ENCODE results near the gene CDKL1.
"Not testable (repeated sequence)": the region's sequence is repeated elsewhere in the genome, so short reads cannot be mapped to it uniquely, and the experiment has no call there.

Gene CDKL1

DNA sequence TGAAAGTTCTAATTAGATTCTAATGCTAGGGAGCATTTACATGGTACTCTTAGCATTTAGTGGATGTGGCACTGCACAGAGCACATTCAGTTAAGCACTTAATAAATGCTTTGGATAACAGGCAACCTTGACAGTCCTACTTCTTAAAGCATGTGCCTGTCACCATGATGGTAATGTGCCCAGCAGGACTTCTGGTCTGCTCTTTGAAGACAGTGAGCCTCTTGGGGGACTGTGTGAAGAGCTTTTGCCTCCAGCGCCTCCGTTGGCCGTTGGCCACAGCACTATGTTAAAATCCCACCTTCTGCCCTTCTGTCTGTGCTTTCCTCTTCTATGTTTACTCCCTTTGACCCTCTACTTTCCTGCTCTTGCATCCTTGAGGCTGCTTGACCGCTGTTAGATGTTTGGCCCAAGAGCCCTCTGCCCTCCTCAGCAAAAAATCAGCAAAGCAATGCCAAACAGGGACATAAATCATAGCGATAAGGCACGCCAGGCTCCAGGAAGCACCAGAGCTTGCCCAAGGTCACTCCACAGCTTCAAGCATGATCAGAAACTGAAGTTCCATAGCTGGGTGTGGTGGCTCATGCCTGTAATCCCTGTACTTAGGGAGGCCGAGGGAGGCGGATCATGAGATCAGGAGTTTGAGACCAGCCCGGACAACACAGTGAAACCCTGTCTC is 8.3 kb downstream of the CDKL1 start:
- no peak for DNase-seq (ENCODE audit: low spot score)

DNA sequence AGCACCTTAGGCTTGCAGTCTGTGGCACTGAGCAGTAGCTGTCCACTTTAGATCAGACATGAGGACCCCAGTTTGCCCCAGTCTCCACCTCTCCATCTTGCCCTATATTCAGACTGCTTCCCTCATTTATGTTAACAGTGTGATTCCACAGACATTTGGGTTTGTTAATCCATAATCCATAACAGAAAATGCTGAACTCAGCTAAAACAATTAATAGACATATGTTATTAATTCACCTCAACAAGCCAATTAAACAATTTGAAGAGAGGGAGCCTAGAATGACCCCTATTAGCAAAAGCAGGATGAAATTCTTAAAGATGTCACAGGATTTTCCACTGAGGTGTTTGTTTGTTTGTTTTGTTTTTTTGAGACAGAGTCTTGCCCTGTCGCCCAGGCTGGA is 9.1 kb downstream of the CDKL1 start:
- DNase-seq (ENCODE audit: low spot score): no peak

DNA sequence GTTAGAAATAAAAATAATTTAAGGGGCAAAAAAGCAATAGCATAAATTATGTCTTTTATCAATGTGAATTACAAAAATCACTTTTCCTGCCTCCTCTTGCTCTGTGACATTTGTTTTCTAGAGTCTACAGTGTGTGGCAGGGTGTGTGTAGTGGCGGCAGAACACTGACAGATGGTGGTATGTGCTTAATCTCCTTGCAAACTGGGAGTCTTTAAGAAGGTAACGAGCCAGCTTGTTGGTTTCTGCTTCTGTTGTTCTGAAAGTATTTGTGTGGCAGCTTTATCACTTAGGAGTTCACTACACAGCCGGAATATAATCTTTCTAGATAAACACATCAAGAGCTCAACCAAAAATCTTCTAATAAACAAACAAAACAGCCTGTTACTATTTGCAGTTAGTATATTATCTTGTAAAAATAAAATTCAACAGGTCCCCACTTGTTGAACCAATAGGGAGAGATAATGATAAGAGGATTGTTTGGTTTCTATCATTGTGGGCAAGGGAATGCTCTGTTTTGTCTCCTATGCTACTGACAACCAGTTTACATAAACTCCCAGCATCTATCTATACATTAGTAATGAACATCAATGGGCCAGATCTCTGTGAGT is 13.0 kb downstream of the CDKL1 start:
- DNase-seq (ENCODE audit: low spot score): no peak

DNA sequence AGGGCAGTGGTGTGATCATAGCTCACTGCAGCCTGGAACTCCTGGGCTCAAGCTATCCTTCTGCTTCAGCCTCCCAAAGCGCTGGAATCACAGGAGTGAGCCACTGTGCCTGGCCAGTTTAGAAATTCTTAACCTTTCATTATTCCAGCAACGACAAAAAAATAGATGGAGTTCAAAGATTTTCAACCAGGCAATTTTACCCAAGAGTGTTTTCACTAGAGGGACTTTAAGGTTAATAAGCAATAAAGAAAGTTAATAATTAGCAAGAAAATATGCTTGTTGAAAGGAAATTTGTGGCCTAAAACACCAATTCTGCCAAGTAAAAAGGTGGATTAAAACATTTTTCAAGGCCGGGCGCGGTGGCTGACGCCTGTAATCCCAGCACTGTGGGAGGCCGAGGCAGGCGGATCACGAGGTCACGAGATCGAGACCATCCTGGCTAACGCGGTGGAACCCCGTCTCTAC is 14.8 kb downstream of the CDKL1 start:
- no peak for DNase-seq (ENCODE audit: low spot score)

DNA sequence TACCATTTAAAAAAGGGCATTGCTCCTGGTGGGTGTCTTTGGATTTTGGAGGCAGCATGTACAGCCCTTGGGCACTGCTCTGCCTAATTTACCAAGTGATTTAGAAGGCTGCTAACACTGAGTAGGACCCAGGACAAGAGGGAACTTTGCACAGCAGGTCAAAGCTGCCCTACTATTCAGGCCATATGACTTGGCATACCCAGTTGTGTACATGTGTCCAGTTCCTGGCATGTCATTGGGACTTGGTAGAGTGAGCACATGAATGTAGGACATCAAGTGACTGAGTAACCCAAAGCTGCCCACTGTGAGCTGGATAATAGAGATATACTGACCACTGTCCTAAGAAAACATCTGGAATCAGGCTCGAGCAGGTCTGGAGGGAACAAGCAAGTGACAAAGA is 15.7 kb downstream of the CDKL1 start:
- no peak for DNase-seq (ENCODE audit: low spot score)

DNA sequence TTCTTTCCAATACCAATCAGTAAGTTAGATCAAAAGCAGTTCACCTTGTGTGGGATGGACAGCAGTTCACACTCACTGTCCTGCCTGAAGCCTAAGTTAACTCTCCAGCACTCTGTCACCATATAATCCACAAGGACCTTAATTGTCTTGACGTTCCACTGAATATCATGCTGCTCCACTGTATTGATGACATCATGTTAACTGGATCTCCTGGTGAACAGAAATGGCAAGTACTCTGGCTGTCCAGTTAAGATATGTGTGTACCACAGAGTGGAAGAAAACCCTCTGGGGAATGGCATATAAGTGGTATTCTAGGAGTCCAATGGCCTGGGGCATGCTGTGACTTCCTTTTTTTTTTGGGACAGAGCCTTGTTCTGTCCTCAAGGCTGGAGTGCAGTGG is 16.2 kb downstream of the CDKL1 start:
- DNase-seq (ENCODE audit: low spot score): no peak

DNA sequence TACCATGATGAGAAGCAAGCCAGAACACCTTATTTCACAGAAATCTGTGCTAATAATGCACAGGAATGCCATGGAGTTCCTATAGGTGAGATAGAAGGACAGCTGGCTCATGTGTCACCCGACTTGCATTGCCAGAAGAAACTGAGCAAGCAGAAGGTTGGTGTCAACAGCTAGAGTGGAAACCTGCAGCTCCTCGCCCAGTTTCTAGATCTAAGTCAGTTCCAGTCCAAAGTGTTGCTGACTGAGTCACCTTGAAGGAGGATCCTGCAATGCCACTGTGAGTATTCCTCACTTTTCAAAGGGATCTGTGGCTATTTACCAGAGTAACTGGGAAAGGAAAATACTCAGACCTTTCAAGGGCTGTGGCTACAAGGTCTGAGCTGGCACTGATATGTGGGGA is 17.1 kb downstream of the CDKL1 start:
- no peak for DNase-seq (ENCODE audit: low spot score)

DNA sequence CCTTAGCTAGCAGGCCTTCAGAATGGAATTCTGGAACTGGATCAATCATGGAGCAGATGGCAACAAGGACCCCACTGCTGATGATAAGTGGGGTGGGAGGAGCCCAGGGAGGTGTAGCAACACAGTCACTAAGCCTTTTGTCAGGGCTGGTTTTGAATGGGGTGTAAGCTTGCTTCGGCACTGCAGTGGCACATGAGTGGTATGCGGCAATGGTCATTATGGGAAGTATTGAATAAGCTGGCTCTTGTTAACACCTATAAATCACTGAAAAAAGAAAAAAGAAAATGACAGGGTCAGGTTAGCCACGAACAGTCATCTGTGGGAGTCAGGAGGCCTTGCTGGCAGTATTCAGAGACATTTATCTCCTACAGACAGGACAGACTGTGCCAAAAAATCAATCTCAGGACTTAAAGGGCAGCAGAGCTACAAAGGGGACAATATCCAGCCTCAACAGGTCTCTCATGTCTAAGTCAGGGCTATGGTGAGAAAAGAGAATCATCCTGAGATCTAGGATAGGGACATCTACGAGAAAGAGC is 19.1 kb downstream of the CDKL1 start:
- no peak for DNase-seq (ENCODE audit: low spot score)

DNA sequence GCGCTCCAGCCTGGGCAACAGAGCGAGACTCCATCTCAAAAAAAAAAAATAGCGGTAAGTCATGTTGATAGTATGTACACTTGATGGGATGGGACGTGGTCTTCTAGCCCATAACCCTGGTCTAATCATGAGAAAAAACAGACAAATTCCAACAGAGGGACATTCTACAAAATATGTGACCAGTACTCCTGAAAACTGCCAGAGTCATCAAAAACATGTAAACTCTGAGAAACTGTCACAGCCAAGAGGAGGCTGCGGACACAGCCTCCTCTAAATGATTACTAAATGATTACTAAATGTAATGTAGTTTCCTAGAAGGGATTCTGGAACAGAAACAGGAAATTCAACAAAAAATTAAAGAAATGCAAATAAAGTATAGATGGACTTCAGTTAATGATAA is 20.9 kb downstream of the CDKL1 start:
- no peak for DNase-seq (ENCODE audit: low spot score)

DNA sequence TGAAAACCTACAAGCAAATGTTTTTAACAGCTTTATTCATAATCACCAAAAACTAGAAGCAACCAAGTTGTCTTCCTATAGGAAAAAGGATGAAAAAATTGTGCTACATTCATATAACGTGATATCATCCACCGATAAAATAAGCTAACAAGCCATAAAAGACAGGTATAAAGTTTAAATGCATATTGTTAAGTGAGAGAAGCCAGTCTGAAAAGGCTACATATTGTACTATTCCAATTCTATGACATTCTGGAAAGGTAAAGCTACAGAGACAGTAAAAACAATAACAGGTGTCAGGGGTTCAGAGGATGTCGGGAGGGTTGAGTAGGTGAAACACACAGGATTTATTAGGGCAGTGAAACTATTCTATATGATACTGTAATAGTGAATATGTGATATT is 22.7 kb downstream of the CDKL1 start:
- no peak for DNase-seq (ENCODE audit: low spot score)

DNA sequence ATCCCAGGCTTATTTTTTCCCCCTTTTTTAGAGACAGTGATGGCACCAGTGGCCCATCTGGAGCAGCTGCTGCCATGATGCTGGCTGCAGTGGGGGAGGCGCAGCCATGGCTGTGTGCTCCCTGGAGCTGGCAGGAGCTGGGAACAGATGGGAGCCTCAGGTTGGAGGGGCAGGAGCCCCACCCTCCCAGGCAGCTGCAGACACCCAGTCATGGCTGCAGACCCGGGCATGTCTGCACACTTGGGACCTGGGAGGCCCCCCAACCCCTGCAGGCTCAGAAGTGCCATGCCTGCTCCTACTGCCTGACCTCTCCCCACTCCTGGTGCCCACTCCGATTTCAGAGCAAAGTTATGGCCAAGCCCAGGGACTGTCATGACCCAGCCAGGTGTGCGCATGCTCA is 25.1 kb downstream of the CDKL1 start:
- DNase-seq (ENCODE audit: low spot score): no peak

DNA sequence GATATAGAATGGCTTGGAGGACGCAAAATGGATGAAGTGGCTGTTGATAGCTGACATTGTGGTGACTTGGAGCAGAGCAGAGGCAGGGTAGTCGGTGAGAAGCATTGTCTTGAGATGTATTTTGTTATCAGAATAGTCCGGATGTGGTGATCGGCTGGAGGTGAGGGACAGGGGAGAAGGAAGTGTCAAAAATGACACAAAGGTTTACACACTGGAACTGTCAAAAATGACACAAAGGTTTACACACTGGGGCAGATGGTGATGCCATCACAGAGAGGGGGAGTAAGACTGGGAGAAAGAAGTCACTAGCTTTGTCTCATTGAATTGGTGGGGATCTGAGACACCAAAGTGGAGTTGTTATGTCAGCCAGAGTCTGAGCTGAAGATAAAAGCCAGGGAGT is 30.1 kb downstream of the CDKL1 start:
- DNase-seq (ENCODE audit: low spot score): no peak

DNA sequence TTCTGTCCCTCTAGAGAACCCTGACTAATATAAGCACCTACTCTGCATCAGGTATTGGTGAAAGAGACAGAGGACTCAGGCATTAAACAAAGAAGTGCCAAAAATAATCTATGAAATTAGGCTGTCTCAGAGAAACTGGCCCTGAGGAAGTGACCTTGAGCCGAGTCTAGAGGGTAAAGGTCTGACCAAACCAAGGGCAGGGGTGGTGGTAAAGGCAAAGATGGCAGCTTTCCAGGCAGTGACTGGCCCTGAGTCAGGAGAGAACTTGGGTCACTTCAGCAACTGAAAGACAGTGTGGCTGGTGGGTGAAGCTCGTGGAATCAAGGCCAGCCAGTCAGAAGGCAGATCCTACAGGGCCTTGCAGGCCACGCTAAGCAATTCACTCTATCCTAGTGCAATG is 30.6 kb downstream of the CDKL1 start:
- DNase-seq (ENCODE audit: low spot score): no peak

DNA sequence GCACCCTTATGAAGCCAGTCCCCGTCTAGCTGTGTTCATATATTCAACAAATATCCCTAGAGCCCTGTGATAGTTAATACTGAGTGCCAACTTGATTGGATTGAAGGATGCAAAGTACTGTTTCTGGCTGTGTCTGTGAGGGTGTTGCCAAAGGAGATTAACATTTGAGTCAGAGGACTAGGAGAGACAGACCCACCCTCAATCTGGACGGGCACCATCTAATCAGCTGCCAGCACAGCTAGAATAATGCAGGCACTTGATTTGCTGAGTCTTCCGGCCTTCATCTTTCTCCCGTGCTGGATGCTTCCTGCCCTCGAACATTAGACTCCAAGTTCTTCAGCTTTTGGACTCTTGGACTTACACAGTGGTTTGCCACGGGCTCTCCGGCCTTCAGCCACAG is 31.1 kb downstream of the CDKL1 start:
- DNase-seq (ENCODE audit: low spot score): not testable (repeated sequence)

DNA sequence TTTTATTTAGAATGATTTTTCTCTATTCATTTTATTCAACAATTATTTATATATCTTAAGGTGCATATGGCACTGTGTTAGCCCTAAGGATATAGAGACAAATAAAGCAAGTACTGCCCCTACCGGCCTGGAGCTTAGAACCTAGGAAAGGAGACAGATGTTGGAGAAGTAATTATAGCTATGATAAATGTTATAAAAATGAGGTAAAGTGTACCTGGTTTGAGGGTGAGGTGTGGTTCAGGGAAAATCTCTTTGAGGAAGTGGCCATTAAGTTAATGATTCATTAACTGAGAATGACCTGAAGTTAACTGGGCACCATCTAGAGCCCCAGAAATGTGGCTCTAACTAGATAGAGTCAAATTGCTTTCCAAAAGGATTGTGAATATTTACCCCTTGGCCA is 31.9 kb downstream of the CDKL1 start:
- no peak for DNase-seq (ENCODE audit: low spot score)

DNA sequence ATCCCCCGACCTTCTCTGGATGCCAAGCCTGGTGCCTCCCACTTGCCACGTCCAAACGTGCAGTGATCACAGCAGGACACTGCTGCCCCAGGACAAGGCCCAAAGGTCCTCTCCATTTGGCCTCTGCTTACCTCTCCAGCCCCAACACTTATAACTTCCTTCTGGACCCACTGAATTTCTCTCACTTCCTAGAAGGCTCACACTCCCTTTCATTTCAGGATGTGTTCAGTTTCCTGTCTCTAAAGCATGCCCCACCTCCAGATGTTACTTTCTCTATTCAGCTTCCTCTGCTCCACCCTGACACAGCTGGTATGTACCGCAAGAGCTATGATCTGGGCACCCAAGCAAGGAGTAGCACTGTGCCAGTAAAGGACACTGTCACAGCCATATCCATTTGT is 33.0 kb downstream of the CDKL1 start:
- DNase-seq (ENCODE audit: low spot score): no peak

DNA sequence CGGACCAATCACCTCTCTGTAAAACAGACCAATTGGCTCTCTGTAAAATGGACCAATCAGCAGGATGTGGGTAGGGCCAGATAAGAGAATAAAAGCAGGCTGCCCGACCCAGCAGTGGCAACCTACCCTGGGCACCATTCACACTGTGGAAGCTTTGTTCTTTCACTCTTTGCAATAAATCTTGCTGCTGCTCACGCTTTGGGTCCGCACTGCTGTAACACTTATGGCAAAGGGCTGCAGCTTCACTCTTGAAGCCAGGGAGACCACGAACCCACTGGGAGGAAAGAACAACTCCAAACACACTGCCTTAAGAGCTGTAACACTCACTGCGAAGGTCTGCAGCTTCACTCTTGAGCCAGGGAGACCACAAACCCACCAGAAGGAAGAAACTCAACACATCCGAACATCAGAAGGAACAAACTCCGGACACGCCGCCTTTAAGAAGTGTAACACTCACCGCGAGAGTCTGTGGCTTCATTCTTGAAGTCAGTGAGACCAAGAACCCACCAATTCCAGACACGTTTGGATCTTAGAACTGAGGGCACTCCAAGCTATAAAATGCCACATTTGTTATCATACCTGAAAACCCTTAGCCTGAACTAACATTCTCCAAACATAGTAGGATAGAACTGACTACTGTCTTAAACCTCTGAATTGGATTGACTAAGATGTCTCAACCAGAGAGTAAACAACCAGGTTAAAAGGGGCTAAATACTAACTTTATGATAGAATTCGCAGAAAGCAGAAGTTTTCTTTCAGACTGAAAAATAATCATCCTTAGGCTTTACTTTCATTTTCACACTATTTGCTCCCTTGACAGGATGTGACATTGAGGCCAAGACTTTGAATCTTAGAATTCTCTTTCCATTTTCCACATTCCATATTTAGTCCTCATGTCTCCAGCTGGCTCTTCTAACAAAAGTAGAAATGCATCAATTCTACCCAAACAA is 33.6 kb downstream of the CDKL1 start:
- no peak for DNase-seq (ENCODE audit: low spot score)

DNA sequence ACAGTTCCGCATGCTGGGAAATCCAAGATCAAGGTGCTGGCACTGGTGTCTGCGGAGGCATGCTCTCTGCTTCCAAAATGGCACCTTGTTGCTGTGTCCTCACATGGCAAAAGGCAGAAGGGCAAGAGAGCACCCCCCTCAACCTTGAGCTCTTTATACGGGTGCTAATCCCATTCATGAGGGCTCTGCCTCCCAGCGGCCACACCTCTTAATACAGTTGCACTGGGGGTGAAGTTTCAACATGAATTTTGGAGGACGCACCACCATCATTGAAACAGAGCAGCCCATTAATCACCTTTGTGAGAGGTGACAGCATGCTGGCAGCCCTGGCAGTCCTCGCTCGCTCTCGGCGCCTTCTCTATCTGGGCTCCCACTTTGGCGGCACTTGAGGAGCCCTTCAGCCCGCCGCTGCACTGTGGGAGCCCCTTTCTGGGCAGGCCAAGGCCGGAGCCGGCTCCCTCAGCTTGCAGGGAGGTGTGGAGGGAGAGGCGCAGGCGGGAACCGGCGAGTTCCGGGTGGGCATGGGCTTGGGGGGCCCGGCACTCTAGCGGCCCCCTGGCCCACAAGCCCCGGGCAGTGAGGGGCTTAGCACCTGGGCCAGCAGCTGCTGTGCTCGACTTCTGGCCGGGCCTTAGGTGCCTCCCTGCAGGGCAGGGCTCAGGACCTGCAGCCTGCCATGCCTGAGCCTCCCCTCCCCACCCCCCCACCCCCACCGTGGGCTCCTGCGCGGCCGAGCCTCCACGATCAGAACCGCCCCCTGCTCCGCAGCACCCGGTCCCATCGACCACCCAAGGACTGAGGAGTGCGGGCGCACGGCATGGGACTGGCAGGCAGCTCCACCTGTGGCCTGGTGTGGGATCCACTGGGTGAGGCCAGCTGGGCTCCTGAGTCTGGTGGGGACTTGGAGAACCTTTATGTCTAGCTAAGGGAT is 34.9 kb downstream of the CDKL1 start:
- DNase-seq (ENCODE audit: low spot score): not testable (repeated sequence)

DNA sequence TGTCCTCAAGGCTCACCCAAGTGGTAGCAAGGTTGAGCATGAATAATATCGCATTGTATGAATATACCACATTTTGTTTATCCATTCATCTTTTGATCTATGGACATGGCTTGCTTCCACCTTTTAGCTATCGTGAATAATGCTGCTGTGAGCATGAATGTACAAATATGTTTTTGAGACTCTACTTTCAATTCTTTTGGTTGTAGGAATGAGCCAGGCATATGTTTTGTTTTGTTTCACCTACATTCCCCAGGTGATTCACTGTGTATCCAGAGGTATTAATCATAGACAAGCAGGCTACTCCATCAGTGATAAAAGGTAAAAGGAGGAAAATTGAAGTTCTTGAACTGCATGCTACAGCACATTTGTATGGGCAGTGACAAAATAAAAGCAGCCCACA is 35.8 kb downstream of the CDKL1 start:
- DNase-seq (ENCODE audit: low spot score): no peak

DNA sequence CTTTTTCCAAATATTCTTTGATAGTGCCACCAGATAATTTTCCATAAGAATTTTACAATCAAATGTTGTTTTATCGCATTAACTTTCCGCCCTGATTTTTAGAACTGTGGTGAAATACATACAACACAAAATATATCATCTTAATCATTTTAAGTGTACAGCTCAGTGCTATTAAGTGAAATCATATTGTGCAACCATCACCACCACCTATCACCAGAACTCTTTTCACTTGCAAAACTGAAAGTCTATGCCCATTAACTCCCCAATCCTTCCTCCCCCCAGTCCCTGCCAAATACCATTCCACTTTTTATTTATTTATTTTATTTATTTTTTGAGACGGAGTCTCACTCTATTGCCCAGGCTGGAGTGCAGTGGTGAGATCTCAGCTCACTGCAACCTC is 36.6 kb downstream of the CDKL1 start:
- DNase-seq (ENCODE audit: low spot score): no peak

DNA sequence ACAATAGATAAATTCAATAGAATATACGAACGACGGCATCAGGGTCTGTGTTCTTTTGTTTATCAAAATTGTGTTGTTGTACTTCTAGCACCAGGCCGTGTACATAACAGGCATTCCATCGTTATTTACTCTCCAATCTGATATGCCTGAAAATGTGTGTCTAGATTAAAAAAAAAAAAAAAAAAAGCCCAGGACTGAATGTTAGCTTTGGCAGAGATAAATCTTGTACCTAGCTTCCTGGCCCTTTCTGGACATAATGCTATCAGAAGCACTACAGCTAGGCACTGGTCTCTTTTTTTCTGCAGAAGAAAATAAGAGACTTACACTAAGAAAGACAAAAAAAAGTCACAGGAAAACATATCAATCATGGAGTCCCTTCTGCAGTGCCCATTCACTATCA is 37.0 kb downstream of the CDKL1 start:
- DNase-seq (ENCODE audit: low spot score): no peak

Measured in putamen (tissue), 1 donor.